Stimulated activated CD8-positive, alpha-beta memory T cell treated with anti-CD3 and anti-CD28 coated beads, Interleukin-15, amount 100 ng/mL, for 4 hours (primary cell): ENCODE results near the gene SSTR3.

Source experiments
- DNase-seq, 2 donors: peaks; one replicate each; pipeline ENCODE4 v3.0.0-alpha.2; 2020; ENCODE audit warnings: low read depth in 2 of 2

The SSTR3 gene

GRCh38 chr22:37196539-37197450, 15.5 kb downstream of the SSTR3 start:
- DNase-seq: no peak

GRCh38 chr22:37195921-37196320, 16.4 kb downstream of the SSTR3 start:
- DNase-seq: no peak

- DNase-seq: no peak
Observed at GRCh38 chr22:37194750-37195149, 17.5 kb downstream of the SSTR3 start.

- no peak for DNase-seq
Observed at GRCh38 chr22:37193629-37194191, 18.6 kb downstream of the SSTR3 start.

GRCh38 chr22:37192741-37193140, 19.5 kb downstream of the SSTR3 start:
- no peak for DNase-seq

- DNase-seq: no peak
Observed at GRCh38 chr22:37192204-37192603, 20.1 kb downstream of the SSTR3 start.

- no peak for DNase-seq
Observed at GRCh38 chr22:37190262-37190780, 22.0 kb downstream of the SSTR3 start.

- no peak for DNase-seq
Observed at GRCh38 chr22:37188901-37189466, 23.3 kb downstream of the SSTR3 start.

GRCh38 chr22:37187891-37188761, 24.2 kb downstream of the SSTR3 start, which contains the start of gene C1QTNF6:
Gene C1QTNF6 (minus strand): TSS chr22:37188247. CDS start chr22:37188213, 34 bp downstream.
- no peak for DNase-seq

- DNase-seq: no peak
Observed at GRCh38 chr22:37187552-37187890, 24.8 kb downstream of the SSTR3 start.

GRCh38 chr22:37186997-37187522, 25.2 kb downstream of the SSTR3 start:
- DNase-seq: no peak

- peak in 1 of 2 donors; percentile 15 for DNase-seq
Observed at GRCh38 chr22:37186228-37186996, 25.9 kb downstream of the SSTR3 start.

GRCh38 chr22:37185646-37186227, 26.5 kb downstream of the SSTR3 start:
- DNase-seq: no peak

- DNase-seq: no peak
Observed at GRCh38 chr22:37184816-37185541, 27.3 kb downstream of the SSTR3 start.

- DNase-seq: no peak
Observed at GRCh38 chr22:37184380-37184755, 27.9 kb downstream of the SSTR3 start.

GRCh38 chr22:37183432-37184379, 28.6 kb downstream of the SSTR3 start:
- no peak for DNase-seq

- DNase-seq: no peak
Observed at GRCh38 chr22:37182949-37183245, 29.4 kb downstream of the SSTR3 start.

GRCh38 chr22:37182101-37182948, 30.0 kb downstream of the SSTR3 start:
- no peak for DNase-seq
